NCI-H1417 treated with DMSO at 0.1 percent for 48 hours (cell line): ENCODE measurements around the gene LIPG.

Experiments
- DNase-seq: peaks from one replicate; lab custom pipeline; 2025; lab: John Stamatoyannopoulos, UW

Gene LIPG

GRCh38 chr18:49638891-49639557 lies 77.2 kb downstream of the LIPG start:
- no peak for DNase-seq

GRCh38 chr18:49639643-49640391 lies 78.0 kb downstream of the LIPG start:
- DNase-seq, result no peak

GRCh38 chr18:49640741-49641140 lies 78.9 kb downstream of the LIPG start:
- DNase-seq, result no peak

- no peak for DNase-seq
Measured at GRCh38 chr18:49645196-49645595, 83.3 kb downstream of the LIPG start.

DNA sequence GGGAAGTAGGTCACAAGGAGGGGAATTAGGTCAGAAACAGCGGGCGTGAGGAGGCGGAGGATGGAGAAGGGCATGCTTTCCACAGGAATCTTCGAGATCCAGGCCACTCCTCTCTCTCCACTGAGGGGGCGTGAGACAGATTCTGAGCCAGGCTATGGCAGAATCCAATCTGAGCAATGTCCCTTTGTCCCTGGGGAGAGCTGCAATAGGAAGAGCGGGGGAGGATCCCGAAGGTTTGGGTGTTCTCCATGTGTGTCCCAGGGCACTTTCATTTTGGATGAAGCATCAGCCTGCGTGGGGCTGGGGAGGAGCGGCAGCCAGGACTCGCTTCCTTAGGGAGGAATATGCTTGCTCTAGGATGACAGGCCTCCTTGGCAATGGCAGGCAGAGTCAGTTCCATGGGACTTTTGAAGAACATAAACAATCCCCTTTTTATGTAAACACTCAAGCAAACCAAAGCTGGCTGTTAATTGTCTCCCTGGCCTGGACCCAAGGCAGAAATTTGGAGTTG lies 84.0 kb downstream of the LIPG start:
- DNase-seq, result no peak

- no peak for DNase-seq
Measured at GRCh38 chr18:49646873-49647272, 85.0 kb downstream of the LIPG start.

- DNase-seq, result no peak
Measured at GRCh38 chr18:49647496-49648168, 85.8 kb downstream of the LIPG start.

DNA sequence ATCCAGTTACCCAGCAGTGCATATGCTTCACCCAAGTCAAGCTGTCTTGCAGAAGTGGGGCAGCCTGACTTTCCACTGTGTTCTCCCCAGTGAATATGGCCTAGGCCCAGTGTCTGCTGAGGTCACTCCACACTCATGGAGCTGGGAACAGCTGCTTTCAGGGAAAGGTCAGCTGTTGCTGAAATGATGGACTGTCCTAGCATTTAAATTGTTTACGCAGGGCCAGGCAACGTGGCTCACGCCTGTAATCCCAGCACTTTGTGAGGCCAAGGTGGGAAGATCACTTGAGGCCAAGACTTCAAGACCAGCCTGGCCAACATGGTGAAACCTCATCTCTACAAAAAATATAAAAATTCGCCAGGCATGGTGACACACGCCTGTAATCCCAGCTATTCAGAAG lies 86.5 kb downstream of the LIPG start:
- no peak for DNase-seq
